Measurements from ENCODE around the gene MGA. TPM values are rescaled to one million over a fixed set of nuclear protein-coding genes. Genes with fewer than 3 reads are reported as not detected.

Gene MGA
- total and polyA plus RNA-seq, 2 experiments from 2014 or later = 42.6 to 58.9 TPM

DNA sequence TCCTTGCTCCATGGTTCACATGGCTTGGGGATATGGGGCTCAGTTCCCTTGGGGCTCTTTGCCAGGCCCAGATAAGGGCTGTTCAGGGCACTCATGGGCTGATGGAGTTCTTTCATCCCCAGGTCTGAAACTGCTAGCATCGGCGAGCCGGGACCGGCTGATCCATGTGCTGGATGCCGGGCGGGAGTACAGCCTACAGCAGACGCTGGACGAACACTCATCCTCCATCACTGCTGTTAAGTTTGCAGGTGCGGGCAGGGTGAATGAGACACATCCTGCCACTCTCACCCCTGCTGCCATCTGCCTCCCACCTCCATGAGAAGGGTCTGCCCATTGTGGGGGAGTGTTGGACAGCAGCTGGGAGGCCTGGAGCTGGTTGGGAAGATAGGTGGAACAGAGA, 156.6 kb downstream of the MGA start:
- Histone ChIP-seq H4K20me1 (replicated peaks; ENCODE audit: insufficient read depth) (no peaks in the 10 kb centered on the region), H3K79me2 (replicated peaks; ENCODE audit: insufficient read depth) (no peaks in the 10 kb centered on the region), H3K27ac (ENCODE audit: low read depth) (no peak overlapping the region), H3K4me2 (no peak overlapping the region), H3F3A (replicated peaks; ENCODE audit: low read depth) (no peaks in the 10 kb centered on the region), H3K36me3 (ENCODE audit: insufficient read depth) (no peaks in the 10 kb centered on the region), H3K4me1 (ENCODE audit: insufficient read depth) (no peaks in the 10 kb centered on the region), H3K9me2 (ENCODE audit: insufficient read depth) (no peaks in the 10 kb centered on the region), H3K27me3 (ENCODE audit: insufficient read depth) (no peaks in the 10 kb centered on the region), H2AFZ (no peak overlapping the region), H3K4me3 (no peak overlapping the region)
- H3K27ac Mint-ChIP-seq = no peak overlapping the region
- 0 out of 3 replicates have a peak, but pooled peaks cover under 1% of the 10 kb centered on the region for H3K4me1 Mint-ChIP-seq
- no peaks in the 10 kb centered on the region for H3K9me3 Mint-ChIP-seq
- no peak for TF ChIP-seq CREB1 (CRISPR knock-in tag; IDR thresholded peaks at IDR 0.05; ENCODE audit: low read depth)
- TF ChIP-seq POLR2AphosphoS5 (IDR thresholded peaks at IDR 0.05; ENCODE audit: low read depth) = no peak
- TF ChIP-seq ZNF114 (CRISPR knock-in tag; IDR thresholded peaks at IDR 0.05) = no peak
- TF ChIP-seq, protein P1, sequence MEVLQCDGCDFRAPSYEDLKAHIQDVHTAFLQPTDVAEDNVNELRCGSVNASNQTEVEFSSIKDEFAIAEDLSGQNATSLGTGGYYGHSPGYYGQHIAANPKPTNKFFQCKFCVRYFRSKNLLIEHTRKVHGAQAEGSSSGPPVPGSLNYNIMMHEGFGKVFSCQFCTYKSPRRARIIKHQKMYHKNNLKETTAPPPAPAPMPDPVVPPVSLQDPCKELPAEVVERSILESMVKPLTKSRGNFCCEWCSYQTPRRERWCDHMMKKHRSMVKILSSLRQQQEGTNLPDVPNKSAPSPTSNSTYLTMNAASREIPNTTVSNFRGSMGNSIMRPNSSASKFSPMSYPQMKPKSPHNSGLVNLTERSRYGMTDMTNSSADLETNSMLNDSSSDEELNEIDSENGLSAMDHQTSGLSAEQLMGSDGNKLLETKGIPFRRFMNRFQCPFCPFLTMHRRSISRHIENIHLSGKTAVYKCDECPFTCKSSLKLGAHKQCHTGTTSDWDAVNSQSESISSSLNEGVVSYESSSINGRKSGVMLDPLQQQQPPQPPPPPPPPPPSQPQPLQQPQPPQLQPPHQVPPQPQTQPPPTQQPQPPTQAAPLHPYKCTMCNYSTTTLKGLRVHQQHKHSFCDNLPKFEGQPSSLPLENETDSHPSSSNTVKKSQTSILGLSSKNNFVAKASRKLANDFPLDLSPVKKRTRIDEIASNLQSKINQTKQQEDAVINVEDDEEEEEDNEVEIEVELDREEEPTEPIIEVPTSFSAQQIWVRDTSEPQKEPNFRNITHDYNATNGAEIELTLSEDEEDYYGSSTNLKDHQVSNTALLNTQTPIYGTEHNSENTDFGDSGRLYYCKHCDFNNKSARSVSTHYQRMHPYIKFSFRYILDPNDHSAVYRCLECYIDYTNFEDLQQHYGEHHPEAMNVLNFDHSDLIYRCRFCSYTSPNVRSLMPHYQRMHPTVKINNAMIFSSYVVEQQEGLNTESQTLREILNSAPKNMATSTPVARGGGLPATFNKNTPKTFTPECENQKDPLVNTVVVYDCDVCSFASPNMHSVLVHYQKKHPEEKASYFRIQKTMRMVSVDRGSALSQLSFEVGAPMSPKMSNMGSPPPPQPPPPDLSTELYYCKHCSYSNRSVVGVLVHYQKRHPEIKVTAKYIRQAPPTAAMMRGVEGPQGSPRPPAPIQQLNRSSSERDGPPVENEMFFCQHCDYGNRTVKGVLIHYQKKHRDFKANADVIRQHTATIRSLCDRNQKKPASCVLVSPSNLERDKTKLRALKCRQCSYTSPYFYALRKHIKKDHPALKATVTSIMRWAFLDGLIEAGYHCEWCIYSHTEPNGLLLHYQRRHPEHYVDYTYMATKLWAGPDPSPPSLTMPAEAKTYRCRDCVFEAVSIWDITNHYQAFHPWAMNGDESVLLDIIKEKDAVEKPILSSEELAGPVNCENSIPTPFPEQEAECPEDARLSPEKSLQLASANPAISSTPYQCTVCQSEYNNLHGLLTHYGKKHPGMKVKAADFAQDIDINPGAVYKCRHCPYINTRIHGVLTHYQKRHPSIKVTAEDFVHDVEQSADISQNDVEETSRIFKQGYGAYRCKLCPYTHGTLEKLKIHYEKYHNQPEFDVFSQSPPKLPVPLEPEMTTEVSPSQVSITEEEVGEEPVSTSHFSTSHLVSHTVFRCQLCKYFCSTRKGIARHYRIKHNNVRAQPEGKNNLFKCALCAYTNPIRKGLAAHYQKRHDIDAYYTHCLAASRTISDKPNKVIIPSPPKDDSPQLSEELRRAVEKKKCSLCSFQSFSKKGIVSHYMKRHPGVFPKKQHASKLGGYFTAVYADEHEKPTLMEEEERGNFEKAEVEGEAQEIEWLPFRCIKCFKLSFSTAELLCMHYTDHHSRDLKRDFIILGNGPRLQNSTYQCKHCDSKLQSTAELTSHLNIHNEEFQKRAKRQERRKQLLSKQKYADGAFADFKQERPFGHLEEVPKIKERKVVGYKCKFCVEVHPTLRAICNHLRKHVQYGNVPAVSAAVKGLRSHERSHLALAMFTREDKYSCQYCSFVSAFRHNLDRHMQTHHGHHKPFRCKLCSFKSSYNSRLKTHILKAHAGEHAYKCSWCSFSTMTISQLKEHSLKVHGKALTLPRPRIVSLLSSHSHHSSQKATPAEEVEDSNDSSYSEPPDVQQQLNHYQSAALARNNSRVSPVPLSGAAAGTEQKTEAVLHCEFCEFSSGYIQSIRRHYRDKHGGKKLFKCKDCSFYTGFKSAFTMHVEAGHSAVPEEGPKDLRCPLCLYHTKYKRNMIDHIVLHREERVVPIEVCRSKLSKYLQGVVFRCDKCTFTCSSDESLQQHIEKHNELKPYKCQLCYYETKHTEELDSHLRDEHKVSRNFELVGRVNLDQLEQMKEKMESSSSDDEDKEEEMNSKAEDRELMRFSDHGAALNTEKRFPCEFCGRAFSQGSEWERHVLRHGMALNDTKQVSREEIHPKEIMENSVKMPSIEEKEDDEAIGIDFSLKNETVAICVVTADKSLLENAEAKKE (CRISPR knock-in tag; IDR thresholded peaks at IDR 0.05) = no peak
- TF ChIP-seq, protein P2, sequence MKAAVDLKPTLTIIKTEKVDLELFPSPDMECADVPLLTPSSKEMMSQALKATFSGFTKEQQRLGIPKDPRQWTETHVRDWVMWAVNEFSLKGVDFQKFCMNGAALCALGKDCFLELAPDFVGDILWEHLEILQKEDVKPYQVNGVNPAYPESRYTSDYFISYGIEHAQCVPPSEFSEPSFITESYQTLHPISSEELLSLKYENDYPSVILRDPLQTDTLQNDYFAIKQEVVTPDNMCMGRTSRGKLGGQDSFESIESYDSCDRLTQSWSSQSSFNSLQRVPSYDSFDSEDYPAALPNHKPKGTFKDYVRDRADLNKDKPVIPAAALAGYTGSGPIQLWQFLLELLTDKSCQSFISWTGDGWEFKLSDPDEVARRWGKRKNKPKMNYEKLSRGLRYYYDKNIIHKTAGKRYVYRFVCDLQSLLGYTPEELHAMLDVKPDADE (IDR thresholded peaks at IDR 0.05) = no peak
- no peak for TF ChIP-seq STAT1 (IDR thresholded peaks at IDR 0.05; ENCODE audit: unreplicated experiment)
- TF ChIP-seq EZH2 (IDR thresholded peaks at IDR 0.05; ENCODE audit: low read depth, unreplicated experiment) = no peak
- no peak for TF ChIP-seq REST (IDR thresholded peaks at IDR 0.05; ENCODE audit: unreplicated experiment)
- TF ChIP-seq, protein P3, sequence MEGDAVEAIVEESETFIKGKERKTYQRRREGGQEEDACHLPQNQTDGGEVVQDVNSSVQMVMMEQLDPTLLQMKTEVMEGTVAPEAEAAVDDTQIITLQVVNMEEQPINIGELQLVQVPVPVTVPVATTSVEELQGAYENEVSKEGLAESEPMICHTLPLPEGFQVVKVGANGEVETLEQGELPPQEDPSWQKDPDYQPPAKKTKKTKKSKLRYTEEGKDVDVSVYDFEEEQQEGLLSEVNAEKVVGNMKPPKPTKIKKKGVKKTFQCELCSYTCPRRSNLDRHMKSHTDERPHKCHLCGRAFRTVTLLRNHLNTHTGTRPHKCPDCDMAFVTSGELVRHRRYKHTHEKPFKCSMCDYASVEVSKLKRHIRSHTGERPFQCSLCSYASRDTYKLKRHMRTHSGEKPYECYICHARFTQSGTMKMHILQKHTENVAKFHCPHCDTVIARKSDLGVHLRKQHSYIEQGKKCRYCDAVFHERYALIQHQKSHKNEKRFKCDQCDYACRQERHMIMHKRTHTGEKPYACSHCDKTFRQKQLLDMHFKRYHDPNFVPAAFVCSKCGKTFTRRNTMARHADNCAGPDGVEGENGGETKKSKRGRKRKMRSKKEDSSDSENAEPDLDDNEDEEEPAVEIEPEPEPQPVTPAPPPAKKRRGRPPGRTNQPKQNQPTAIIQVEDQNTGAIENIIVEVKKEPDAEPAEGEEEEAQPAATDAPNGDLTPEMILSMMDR (conservative IDR thresholded peaks at IDR 0.05; ENCODE audit: low read depth in 2 of 2) = no peak
- TF ChIP-seq EZH2phosphoT487 (IDR thresholded peaks at IDR 0.05; ENCODE audit: unreplicated experiment) = no peak
- TF ChIP-seq NANOG (IDR thresholded peaks at IDR 0.05; ENCODE audit: borderline replicate concordance) = no peak
- TF ChIP-seq JUNB (IDR thresholded peaks at IDR 0.05; ENCODE audit: unreplicated experiment) = no peak
- no peak for TF ChIP-seq ZNF331 (CRISPR knock-in tag; IDR thresholded peaks at IDR 0.05; ENCODE audit: low read depth)
- no peaks in the 10 kb centered on the region for H3K27me3 Mint-ChIP-seq (ENCODE audit: insufficient read depth, low read depth, poor library complexity)
- no peaks in the 10 kb centered on the region; the same call in 2 of the 3 replicates for H3K36me3 Mint-ChIP-seq (ENCODE audit: low read depth)
- DNase-seq (ENCODE audit: low spot score) (no peak), ATAC-seq (no peak)
- H3K4me3 Mint-ChIP-seq = no peak overlapping the region
